HepG2 (cell line): ENCODE measurements around the gene TAF3. TPM values are rescaled to one million over a fixed set of nuclear protein-coding genes. Genes with fewer than 3 reads are reported as not detected.
"Not testable (repeated sequence)": the region's sequence is repeated elsewhere in the genome, so short reads cannot be mapped to it uniquely, and the experiment has no call there.

ENCODE experiments used
- ATAC-seq: fragments of 200-7000 bp; cut with Tn5 transposase; 3 replicates; pipeline ENCODE4 v1.9.1; 2020; ENCODE audit warnings: mild to moderate bottlenecking, moderate library complexity
- BruUV-seq: library from RNA; stranded (reverse); fragments of 400-500 nt; replicated peaks from 2 replicates; lab custom pipeline; 2021; lab: Mats Ljungman, UMichigan
- CTCF ChIA-PET: fragments of 300-600 bp; formaldehyde crosslinking; extraction: SDS; loops from one replicate; lab custom pipeline; 2021; ENCODE audit warnings: low total read pairs, inconsistent platforms, low intra/inter-chr PET ratio; lab: Yijun Ruan, JAX
- POLR2A ChIA-PET: fragments of 350-600 bp; sonication (Branson Sonifier 250); formaldehyde crosslinking; loops from one replicate; lab custom pipeline; 2020; ENCODE audit warnings: antibody characterized with exemption, inconsistent platforms; lab: Yijun Ruan, JAX
- DNase-seq: peaks from one replicate; pipeline ENCODE4 v3.0.0-alpha.2; 2015; ENCODE audit warnings: low spot score
- FAIRE-seq: peaks from 3 replicates; lab custom pipeline; 2011; peaks lifted over from hg19 to GRCh38; lab: Jason Lieb, UNC
- H2AFZ ChIP-seq: one replicate; pipeline ENCODE4 v1.6.1; 2011; ENCODE audit warnings: low read length, inconsistent platforms
- H3K27ac ChIP-seq: fragments of 300-600 bp; 3 replicates; pipeline ENCODE4 v1.8.0; 2011; ENCODE audit warnings: mixed run types, mild to moderate bottlenecking, mixed read lengths, low read length, inconsistent platforms; ENCODE audit not compliant: insufficient read depth; ENCODE audit errors: extremely low read length
- H3K27me3 ChIP-seq, 2 experiments: fragments of 200-600 bp in 1 of 2; 2 replicates in 1 of 2; 3 replicates in 1 of 2; pipeline versions ENCODE4 v1.6.0 to v1.8.0; 2011; ENCODE audit warnings: low read length in 2 of 2, mild to moderate bottlenecking in 2 of 2, moderate library complexity in 2 of 2, inconsistent platforms in 1 of 2; ENCODE audit not compliant: insufficient read depth in 2 of 2, control insufficient read depth in 1 of 2
- H3K36me3 ChIP-seq, 2 experiments: fragments of 200-600 bp in 1 of 2; replicated peaks in 1 of 2; 2 replicates in 1 of 2; 3 replicates in 1 of 2; pipeline versions ENCODE4 v1.5.1 to v1.8.0; 2011; ENCODE audit warnings: low read length in 2 of 2, inconsistent platforms in 1 of 2; ENCODE audit not compliant: insufficient read depth in 2 of 2, control insufficient read depth in 1 of 2
- H3K4me1 ChIP-seq: 2 replicates; pipeline ENCODE4 v1.5.1; 2012; ENCODE audit warnings: low read length, inconsistent platforms; ENCODE audit not compliant: insufficient read depth
- H3K4me2 ChIP-seq: 2 replicates; pipeline ENCODE4 v1.6.0; 2011; ENCODE audit warnings: low read depth, low read length, inconsistent platforms
- H3K4me3 ChIP-seq, 3 experiments: fragments of 200-600 bp in 1 of 3; sonication (generic), shearing (Covaris generic) in 1 of 3; replicated peaks in 1 of 3; 2 replicates each; pipeline ENCODE4 v1.5.1; 2011 to 2016; ENCODE audit warnings: low read length in 3 of 3, inconsistent platforms in 2 of 3, low read depth in 2 of 3, mild to moderate bottlenecking in 2 of 3, control low read depth in 1 of 3, mixed read lengths in 1 of 3; ENCODE audit not compliant: insufficient read depth in 1 of 3
- H3K79me2 ChIP-seq: one replicate; pipeline ENCODE4 v1.6.1; 2011; ENCODE audit warnings: low read length, inconsistent platforms; ENCODE audit not compliant: insufficient read depth
- H3K9ac ChIP-seq: 2 replicates; pipeline ENCODE4 v1.6.0; 2011; ENCODE audit warnings: mild to moderate bottlenecking, low read depth, low read length, inconsistent platforms; ENCODE audit not compliant: insufficient read depth
- H3K9me3 ChIP-seq: 2 replicates; pipeline ENCODE4 v1.5.1; 2012; ENCODE audit warnings: mild to moderate bottlenecking, low read length
- H4K20me1 ChIP-seq: 2 replicates; pipeline ENCODE4 v1.6.0; 2011; ENCODE audit warnings: inconsistent platforms, mild to moderate bottlenecking, low read length, moderate library complexity; ENCODE audit not compliant: insufficient read depth
- MAFK ChIP-seq, 2 experiments: IDR thresholded peaks in 1 of 2; conservative IDR thresholded peaks in 1 of 2; 2 replicates each; pipeline ENCODE4 v1.6.1; 2011; ENCODE audit warnings: improper control_type of control experiment in 2 of 2, low read length in 2 of 2
- STAG1 ChIP-seq: sonication (generic); formaldehyde crosslinking; IDR thresholded peaks from 2 replicates; pipeline ENCODE4 v1.4.0; 2020; ENCODE audit warnings: missing genetic modification reagents
- ZNF235 ChIP-seq: sonication (generic); formaldehyde crosslinking; IDR thresholded peaks from 2 replicates; pipeline ENCODE4 v1.8.1; 2023; ENCODE audit warnings: mild to moderate bottlenecking, missing genetic modification reagents, borderline replicate concordance
- WGBS: methylation state at CpG from one replicate; pipeline ENCODE4 v1.1.6; 2017; ENCODE audit warnings: low lambda C conversion rate; 5-methylcytosine and 5-hydroxymethylcytosine counted together
- in situ Hi-C: cut with HindIII; loops from 2 replicates; pipeline ENCODE4 v1.10.0; 2017; ENCODE audit warnings: low pct_unique_long_range_greater_than_20kb; ENCODE audit not compliant: extremely low pct_ligation_motif_present
- intact Hi-C: fragments of 100-400 bp; cut with micrococcal nuclease; formaldehyde crosslinking; loops from one replicate; pipeline ENCODE4 v1.10.0; 2022; ENCODE audit not compliant: unreplicated experiment
- polyA plus RNA-seq, 8 experiments: library from polyadenylated mRNA; depleted of rRNA in 3 of 8; stranded (reverse) in 7 of 8; unstranded in 1 of 8; fragments of >200 nt; fragmentation: Illumina TruSeq in 4 of 8; extraction: Trizol in 4 of 8; gene quantifications; 2 replicates each; pipeline versions ENCODE4 v1.2.1 to v1.2.3, GENCODE V29; 2011 to 2016; ENCODE audit warnings: low read depth in 4 of 8, missing spikeins in 1 of 8, mixed read lengths in 1 of 8; ENCODE audit not compliant: insufficient read depth in 1 of 8
- total RNA-seq, 5 experiments: library from RNA; depleted of rRNA; stranded (reverse); fragments of >200 nt; fragmentation: Illumina TruSeq; extraction: Trizol; gene quantifications; 2 replicates each; pipeline ENCODE4 v1.2.3, GENCODE V29; 2016; ENCODE audit warnings: low read depth in 1 of 5
- TF ChIP-seq, protein P1 (sequence below), 2 experiments: sonication (generic) in 1 of 2; formaldehyde crosslinking in 1 of 2; IDR thresholded peaks; 2 replicates each; pipeline versions ENCODE4 v1.6.1 to v1.9.0; 2014 to 2022; ENCODE audit warnings: antibody characterized with exemption in 1 of 2, borderline replicate concordance in 1 of 2, inconsistent platforms in 1 of 2, low read depth in 1 of 2, missing genetic modification reagents in 1 of 2
- TF ChIP-seq, protein P2 (sequence below): sonication (generic); formaldehyde crosslinking; IDR thresholded peaks from 2 replicates; pipeline ENCODE4 v1.5.0; 2020; ENCODE audit warnings: mild to moderate bottlenecking, missing genetic modification reagents, moderate library complexity

TAF3 gene
- total and polyA plus RNA-seq, 2 of the 13 experiments (the other 11 are each of a cell fraction or from before 2014, with no cell fraction given): 1.7 to 2.9 TPM

DNA sequence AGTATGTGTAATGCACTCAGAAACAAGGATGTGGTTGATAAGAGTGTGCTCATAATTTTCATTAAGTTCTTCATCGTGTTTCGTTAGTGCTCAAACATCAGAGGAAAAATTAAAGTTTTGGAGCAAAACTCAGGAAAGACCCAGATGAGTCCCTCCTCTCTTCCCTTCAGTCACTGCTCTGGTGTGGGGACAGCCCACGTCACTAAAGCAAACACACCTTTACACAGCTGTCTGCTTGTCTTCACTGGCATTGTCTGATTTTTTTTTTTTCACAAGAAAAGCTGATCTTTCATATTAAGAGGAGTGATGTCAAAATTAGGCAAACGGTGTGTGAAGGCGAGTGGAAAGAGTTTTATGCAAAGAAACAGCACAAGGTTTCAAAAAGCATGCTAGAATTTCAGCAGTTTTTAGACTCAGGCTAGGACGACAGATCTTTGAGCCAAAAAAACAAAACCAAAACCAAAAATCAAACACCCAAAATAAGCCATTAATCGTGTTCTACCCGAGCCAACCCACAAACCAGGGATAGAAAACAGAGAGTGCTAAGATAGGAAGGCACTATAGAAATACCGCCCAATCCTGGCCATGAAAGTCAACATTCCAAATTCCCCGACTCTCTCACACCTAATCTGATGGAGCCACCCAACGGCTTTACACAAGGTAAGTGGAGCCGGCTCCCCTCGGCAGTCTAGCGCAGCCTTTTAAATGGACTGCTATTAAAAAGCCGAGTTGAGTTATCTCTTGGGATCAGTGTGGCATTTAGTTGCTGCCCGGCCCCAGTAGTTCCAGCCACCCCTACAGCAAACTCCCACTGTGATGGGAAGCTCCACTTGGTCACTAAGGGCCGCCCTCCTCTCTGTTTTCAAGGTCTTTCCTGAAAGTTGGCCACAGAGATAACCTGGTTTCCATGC, 208.3 kb downstream of the TAF3 start:
- Histone ChIP-seq H3K4me1 (peaks cover 14% of the 10 kb centered on the region), H3K9me3 (no peaks in the 10 kb centered on the region), H2AFZ (peak overlapping the region; percentile 48), H3K79me2 (no peaks in the 10 kb centered on the region), H3K27me3 (peaks cover 0 to 21% of the 10 kb centered on the region in 2 experiments; a peak in 4 of 5 replicates), H4K20me1 (no peaks in the 10 kb centered on the region), H3K4me2 (peak overlapping the region; percentile 81), H3K4me3 (peak overlapping the region; percentile 15 to 41 (median 25); a peak in 5 of 6 replicates), H3K27ac (no peak overlapping the region), H3K36me3 (no peaks in the 10 kb centered on the region), H3K9ac (no peak overlapping the region)
- intact Hi-C loops (no loop called here), in situ Hi-C loops (no loop called here)
- peak; percentile 88 for ATAC-seq
- FAIRE-seq: peak; percentile 76
- BruUV-seq: no TSS peak
- CTCF ChIA-PET: no interaction called here
- TF ChIP-seq STAG1 (CRISPR knock-in tag) (peak; percentile 21; the same call in 1 of the 2 replicates), MAFK (conservative IDR thresholded peaks at IDR 0.05 in 1 of 2, IDR thresholded peaks at IDR 0.05 in 1 of 2; ENCODE audit: low read length in 2 of 2) (0 out of 4 replicates have a peak, but pooled peaks of 1 of the 2 experiments have one; percentile 3), ZNF235 (CRISPR knock-in tag) (no peak)
- TF ChIP-seq, protein P1, sequence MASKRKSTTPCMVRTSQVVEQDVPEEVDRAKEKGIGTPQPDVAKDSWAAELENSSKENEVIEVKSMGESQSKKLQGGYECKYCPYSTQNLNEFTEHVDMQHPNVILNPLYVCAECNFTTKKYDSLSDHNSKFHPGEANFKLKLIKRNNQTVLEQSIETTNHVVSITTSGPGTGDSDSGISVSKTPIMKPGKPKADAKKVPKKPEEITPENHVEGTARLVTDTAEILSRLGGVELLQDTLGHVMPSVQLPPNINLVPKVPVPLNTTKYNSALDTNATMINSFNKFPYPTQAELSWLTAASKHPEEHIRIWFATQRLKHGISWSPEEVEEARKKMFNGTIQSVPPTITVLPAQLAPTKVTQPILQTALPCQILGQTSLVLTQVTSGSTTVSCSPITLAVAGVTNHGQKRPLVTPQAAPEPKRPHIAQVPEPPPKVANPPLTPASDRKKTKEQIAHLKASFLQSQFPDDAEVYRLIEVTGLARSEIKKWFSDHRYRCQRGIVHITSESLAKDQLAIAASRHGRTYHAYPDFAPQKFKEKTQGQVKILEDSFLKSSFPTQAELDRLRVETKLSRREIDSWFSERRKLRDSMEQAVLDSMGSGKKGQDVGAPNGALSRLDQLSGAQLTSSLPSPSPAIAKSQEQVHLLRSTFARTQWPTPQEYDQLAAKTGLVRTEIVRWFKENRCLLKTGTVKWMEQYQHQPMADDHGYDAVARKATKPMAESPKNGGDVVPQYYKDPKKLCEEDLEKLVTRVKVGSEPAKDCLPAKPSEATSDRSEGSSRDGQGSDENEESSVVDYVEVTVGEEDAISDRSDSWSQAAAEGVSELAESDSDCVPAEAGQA (IDR thresholded peaks at IDR 0.05; ENCODE audit: low read depth): no peak
- TF ChIP-seq, protein P1 (CRISPR knock-in tag; IDR thresholded peaks at IDR 0.05; ENCODE audit: borderline replicate concordance): no peak
- TF ChIP-seq, protein P2, sequence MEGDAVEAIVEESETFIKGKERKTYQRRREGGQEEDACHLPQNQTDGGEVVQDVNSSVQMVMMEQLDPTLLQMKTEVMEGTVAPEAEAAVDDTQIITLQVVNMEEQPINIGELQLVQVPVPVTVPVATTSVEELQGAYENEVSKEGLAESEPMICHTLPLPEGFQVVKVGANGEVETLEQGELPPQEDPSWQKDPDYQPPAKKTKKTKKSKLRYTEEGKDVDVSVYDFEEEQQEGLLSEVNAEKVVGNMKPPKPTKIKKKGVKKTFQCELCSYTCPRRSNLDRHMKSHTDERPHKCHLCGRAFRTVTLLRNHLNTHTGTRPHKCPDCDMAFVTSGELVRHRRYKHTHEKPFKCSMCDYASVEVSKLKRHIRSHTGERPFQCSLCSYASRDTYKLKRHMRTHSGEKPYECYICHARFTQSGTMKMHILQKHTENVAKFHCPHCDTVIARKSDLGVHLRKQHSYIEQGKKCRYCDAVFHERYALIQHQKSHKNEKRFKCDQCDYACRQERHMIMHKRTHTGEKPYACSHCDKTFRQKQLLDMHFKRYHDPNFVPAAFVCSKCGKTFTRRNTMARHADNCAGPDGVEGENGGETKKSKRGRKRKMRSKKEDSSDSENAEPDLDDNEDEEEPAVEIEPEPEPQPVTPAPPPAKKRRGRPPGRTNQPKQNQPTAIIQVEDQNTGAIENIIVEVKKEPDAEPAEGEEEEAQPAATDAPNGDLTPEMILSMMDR (CRISPR knock-in tag): peak; percentile 46
- POLR2A ChIA-PET: no interaction called here
- WGBS: 7% methylated on average over 15 of the region's 17 CpGs
- DNase-seq: peak; percentile 39

DNA sequence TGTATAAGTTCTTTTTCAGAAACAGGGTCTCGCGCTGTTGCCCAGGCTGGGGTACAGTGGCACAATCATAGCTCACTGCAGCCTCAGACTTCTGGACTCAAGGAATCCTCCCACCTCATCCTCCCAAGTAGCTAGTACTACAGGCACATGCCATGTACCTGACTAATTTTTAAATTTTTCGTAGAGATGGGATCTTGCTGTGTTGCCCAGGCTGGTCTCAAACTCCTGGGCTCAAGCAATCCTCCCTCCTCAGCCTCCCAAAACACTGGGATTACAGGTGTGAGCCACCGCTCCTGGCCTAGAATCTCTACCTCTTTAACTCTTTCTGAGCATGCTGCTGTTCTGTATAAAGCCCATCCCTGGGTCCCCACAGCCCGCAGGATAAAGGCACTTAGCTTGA, 212.9 kb downstream of the TAF3 start:
- intact Hi-C loops, H3K4me2 ChIP-seq, H3K4me3 ChIP-seq, BruUV-seq, H3K27ac ChIP-seq, CTCF ChIA-PET, H3K9me3 ChIP-seq, POLR2A ChIA-PET, FAIRE-seq, in situ Hi-C loops, H3K36me3 ChIP-seq, H2AFZ ChIP-seq, ATAC-seq, H3K9ac ChIP-seq, H4K20me1 ChIP-seq, H3K79me2 ChIP-seq, DNase-seq: not testable (repeated sequence)
- H3K27me3 ChIP-seq: peaks cover 3 to 40% of the 10 kb centered on the region in 2 experiments
- peaks cover 12% of the 10 kb centered on the region for H3K4me1 ChIP-seq
- WGBS: 75% methylated on average over 4 of the region's 5 CpGs
